Nephron progenitor cell (in vitro differentiated cells): ENCODE data around the gene CMTM4.
"Not testable (repeated sequence)": the region's sequence is repeated elsewhere in the genome, so short reads cannot be mapped to it uniquely, and the experiment has no call there.

Source experiments
- DNase-seq: peaks from one replicate; pipeline ENCODE4 v3.0.0; 2021
- H3K27ac Mint-ChIP-seq: 2 replicates; pipeline ENCODE4 v1.8.0; 2021; ENCODE audit warnings: mild to moderate bottlenecking, moderate library complexity, mixed read lengths
- H3K27me3 Mint-ChIP-seq: 2 replicates; pipeline ENCODE4 v1.8.0; 2021; ENCODE audit warnings: mild to moderate bottlenecking, low read depth, mixed read lengths; ENCODE audit not compliant: poor library complexity
- H3K36me3 Mint-ChIP-seq: 2 replicates; pipeline ENCODE4 v1.8.0; 2021; ENCODE audit warnings: low read depth, mixed read lengths
- H3K4me1 Mint-ChIP-seq: 2 replicates; pipeline ENCODE4 v1.8.0; 2021; ENCODE audit warnings: mixed read lengths
- H3K4me3 Mint-ChIP-seq: 2 replicates; pipeline ENCODE4 v1.8.0; 2021; ENCODE audit warnings: mild to moderate bottlenecking, moderate library complexity, mixed read lengths
- H3K9me3 Mint-ChIP-seq: 2 replicates; pipeline ENCODE4 v1.8.0; 2021; ENCODE audit warnings: mild to moderate bottlenecking, moderate library complexity, mixed read lengths
- TF ChIP-seq, protein P1 (sequence below): fragments of 200-600 bp; sonication (generic); IDR thresholded peaks from 2 replicates; pipeline ENCODE4 v1.5.0; 2021; ENCODE audit warnings: antibody characterized with exemption

The CMTM4 gene

DNA sequence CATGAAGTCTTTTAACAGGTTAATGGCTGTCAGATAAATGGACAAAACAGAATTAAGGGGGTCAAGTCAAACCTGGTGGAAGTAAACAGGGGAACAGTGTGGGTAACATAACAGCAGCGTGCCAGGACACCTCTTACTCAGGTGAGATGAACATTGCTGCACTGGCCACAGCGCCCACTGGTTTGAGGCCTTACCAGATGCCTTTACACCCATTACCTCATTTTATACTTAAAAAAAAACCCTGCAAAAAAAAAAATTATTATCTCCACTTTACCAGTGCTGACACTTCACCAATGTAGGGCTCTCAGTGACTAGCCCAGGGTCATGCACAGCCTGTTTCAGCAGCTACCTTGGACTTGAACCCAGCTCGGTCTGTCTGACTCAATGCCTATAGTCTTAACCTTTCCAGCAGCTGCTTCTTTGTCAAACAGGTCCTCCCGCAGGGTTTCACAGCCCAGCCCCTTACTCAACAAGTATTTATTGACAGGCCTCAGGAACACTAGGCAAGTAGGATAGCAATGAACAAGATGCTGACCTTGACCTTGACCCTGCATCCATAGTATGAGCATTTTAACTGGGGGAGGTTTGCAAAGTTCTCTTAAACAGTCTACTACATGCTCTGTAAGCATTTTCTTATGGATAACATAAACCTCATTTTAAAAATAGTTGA lies 61.9 kb downstream of the CMTM4 start:
- Mint-ChIP-seq H3K36me3 (peaks cover 26% of the 10 kb centered on the region), H3K4me1 (peaks cover 21% of the 10 kb centered on the region), H3K4me3 (no peak overlapping the region), H3K9me3 (peaks cover 3% of the 10 kb centered on the region), H3K27me3 (no peaks in the 10 kb centered on the region), H3K27ac (no peak overlapping the region)
- no peak for DNase-seq
- TF ChIP-seq, protein P1, sequence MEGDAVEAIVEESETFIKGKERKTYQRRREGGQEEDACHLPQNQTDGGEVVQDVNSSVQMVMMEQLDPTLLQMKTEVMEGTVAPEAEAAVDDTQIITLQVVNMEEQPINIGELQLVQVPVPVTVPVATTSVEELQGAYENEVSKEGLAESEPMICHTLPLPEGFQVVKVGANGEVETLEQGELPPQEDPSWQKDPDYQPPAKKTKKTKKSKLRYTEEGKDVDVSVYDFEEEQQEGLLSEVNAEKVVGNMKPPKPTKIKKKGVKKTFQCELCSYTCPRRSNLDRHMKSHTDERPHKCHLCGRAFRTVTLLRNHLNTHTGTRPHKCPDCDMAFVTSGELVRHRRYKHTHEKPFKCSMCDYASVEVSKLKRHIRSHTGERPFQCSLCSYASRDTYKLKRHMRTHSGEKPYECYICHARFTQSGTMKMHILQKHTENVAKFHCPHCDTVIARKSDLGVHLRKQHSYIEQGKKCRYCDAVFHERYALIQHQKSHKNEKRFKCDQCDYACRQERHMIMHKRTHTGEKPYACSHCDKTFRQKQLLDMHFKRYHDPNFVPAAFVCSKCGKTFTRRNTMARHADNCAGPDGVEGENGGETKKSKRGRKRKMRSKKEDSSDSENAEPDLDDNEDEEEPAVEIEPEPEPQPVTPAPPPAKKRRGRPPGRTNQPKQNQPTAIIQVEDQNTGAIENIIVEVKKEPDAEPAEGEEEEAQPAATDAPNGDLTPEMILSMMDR: no peak

DNA sequence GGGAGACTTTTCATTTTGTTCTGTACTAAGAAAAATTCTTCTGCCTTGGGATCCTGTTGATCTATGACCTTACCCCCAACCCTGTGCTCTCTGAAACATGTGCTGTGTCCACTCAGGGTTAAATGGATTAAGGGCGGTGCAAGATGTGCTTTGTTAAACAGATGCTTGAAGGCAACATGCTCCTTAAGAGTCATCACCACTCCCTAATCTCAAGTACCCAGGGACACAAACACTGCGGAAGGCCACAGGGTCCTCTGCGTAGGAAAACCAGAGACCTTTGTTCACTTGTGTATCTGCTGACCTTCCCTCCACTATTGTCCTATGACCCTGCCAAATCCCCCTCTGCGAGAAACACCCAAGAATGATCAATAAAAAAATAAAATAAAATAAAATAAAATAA lies 65.0 kb downstream of the CMTM4 start:
- H3K36me3 Mint-ChIP-seq: peaks cover 30% of the 10 kb centered on the region
- not testable (repeated sequence) for H3K4me3 Mint-ChIP-seq, H3K27me3 Mint-ChIP-seq, H3K9me3 Mint-ChIP-seq, H3K27ac Mint-ChIP-seq, DNase-seq
- peaks cover 16% of the 10 kb centered on the region for H3K4me1 Mint-ChIP-seq

DNA sequence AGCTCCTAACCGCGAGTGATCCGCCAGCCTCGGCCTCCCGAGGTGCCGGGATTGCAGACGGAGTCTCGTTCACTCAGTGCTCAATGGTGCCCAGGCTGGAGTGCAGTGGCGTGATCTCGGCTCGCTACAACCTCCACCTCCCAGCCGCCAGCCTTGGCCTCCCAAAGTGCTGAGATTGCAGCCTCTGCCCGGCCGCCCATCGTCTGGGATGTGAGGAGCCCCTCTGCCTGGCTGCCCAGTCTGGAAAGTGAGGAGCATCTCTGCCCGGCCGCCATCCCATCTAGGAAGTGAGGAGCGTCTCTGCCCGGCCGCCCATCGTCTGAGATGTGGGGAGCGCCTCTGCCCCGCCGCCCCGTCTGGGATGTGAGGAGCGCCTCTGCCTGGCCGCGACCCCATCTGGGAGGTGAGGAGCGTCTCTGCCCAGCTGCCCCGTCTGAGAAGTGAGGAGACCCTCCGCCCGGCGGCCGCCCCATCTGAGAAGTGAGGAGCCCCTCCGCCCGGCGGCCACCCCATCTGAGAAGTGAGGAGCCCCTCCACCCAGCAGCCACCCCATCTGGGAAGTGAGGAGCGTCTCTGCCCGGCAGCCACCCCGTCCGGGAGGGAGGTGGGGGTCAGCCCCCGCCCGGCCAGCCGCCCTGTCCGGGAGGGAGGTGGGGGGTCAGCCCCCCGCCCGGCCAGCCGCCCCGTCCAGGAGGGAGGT lies 65.8 kb downstream of the CMTM4 start:
- not testable (repeated sequence) for H3K9me3 Mint-ChIP-seq, H3K27me3 Mint-ChIP-seq, DNase-seq, H3K27ac Mint-ChIP-seq, H3K4me3 Mint-ChIP-seq
- Mint-ChIP-seq H3K36me3 (peaks cover 30% of the 10 kb centered on the region), H3K4me1 (peaks cover 10% of the 10 kb centered on the region)

DNA sequence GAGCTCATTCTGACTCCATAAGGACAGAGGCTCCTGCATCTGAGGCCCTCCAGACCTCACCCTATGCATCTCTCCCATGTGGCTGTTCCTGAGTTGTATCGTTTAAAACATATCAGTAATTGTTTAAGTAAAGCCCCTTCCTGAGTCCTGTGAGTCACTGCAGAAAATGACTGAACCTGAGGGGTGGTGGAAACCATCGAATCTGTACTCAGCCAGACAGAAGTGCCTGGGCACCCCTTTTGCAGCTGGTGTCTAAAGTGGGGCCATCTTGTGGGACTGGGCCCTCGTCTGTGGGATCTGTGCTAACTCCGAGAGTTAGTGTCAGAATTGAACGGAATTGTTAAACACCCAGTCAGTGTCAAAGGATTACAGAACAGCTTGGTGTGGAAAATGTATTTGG lies 66.7 kb downstream of the CMTM4 start:
- Mint-ChIP-seq H3K9me3 (peaks cover 3% of the 10 kb centered on the region), H3K4me3 (no peak overlapping the region), H3K27me3 (no peaks in the 10 kb centered on the region), H3K4me1 (peaks cover 7% of the 10 kb centered on the region), H3K27ac (no peak overlapping the region), H3K36me3 (peaks cover 30% of the 10 kb centered on the region)
- DNase-seq: no peak
- TF ChIP-seq, protein P1: no peak

DNA sequence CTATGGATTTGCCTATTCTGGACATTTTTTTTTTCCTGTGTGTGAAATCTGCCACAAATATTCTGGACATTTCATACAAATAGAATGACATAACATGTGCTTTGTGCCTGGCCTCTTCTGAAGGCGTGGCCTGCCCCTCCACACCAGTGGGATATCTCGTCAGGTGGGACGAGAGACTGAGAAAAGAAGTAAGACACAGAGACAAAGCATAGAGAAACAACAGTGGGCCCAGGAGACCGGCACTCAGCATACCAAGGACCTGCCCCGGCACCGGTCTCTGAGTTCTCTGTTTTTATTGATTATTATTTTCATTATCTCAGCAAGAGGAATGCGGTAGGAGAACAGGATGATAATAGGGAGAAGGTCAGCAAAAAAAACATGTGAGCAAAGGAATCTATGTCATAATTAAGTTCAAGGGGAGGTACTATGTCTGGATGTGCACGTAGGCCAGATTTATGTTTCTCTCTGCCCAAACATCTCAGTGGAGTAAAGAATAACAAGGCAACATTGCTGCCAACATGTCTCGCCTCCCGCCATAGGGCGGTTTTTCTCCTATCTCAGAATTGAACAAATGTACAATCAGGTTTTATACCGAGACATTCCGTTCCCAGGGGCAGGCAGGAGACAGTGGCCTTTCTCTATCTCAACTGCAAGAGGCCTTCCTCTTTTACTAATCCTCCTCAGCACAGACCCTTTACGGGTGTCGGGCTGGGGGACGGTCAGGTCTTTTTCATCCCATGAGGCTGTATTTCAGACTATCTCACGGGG lies 68.7 kb downstream of the CMTM4 start:
- H3K4me1 Mint-ChIP-seq: peaks cover 20% of the 10 kb centered on the region
- not testable (repeated sequence) for DNase-seq, H3K4me3 Mint-ChIP-seq, H3K9me3 Mint-ChIP-seq, H3K27me3 Mint-ChIP-seq
- peak overlapping the region; percentile 46 for H3K27ac Mint-ChIP-seq
- peaks cover 20% of the 10 kb centered on the region for H3K36me3 Mint-ChIP-seq

DNA sequence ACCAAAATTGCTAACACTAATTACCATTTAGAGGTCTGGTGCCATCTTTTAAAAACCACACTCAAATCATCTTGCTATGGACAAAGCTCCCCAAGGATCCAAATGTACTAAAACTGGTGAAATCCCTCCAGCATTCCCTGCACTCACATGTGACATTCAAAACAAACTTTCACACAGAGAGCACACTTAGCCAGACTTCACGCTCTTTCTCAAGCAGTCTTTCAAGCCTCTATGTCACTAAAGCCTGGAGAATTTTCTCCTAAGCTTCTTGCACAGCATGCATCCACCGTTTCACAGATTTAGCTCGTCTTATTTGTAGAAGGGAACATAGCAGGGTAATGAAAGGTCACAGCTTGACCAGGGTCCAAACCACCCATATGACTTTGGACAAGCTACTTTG lies 72.8 kb downstream of the CMTM4 start:
- H3K36me3 Mint-ChIP-seq: no peaks in the 10 kb centered on the region
- peaks cover 51% of the 10 kb centered on the region for H3K4me1 Mint-ChIP-seq
- peaks cover 3% of the 10 kb centered on the region for H3K27me3 Mint-ChIP-seq
- no peaks in the 10 kb centered on the region for H3K9me3 Mint-ChIP-seq
- peak overlapping the region; percentile 55 for H3K27ac Mint-ChIP-seq
- TF ChIP-seq, protein P1: no peak
- H3K4me3 Mint-ChIP-seq: no peak overlapping the region
- DNase-seq: no peak

DNA sequence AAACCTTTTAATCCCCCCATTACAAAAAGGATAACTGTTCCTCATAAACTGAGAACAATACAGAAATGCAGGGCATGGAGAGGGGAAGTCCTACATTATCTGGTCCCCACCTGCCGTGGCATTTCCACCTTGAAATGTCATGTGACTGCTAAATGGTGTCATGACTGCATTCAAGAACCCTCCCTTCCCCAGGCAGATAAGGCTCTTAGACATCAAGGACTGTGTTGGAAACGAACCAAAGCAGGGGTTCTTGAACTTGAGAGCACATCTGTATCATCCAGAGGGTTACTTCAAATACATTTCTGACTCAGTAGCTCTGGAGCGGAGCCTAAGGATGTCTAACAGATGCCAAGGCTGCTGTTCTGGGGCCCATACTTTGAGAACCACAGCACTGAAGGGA lies 73.7 kb downstream of the CMTM4 start:
- no peak overlapping the region for H3K27ac Mint-ChIP-seq

More for the DNA sequence above, 73.7 kb downstream of the CMTM4 start:
- Mint-ChIP-seq H3K27me3 (peaks cover 3% of the 10 kb centered on the region), H3K9me3 (no peaks in the 10 kb centered on the region), H3K4me1 (peaks cover 52% of the 10 kb centered on the region), H3K4me3 (no peak overlapping the region), H3K36me3 (no peaks in the 10 kb centered on the region)
- TF ChIP-seq, protein P1: no peak
- DNase-seq: no peak
